ENCODE results near the gene PRAMEF1. TPM values are rescaled to one million over a fixed set of nuclear protein-coding genes. Genes with fewer than 3 reads are reported as not detected.
"Not testable (repeated sequence)": the region's sequence is repeated elsewhere in the genome, so short reads cannot be mapped to it uniquely, and the experiment has no call there.

PRAMEF1 gene
- polyA plus RNA-seq, 1 experiment, result not detected

GRCh38 chr1:12798911-12799310, 7.7 kb downstream of the PRAMEF1 start:
- no peak for DNase-seq (ENCODE audit: low read depth, low spot score)
- TF ChIP-seq, protein P1, sequence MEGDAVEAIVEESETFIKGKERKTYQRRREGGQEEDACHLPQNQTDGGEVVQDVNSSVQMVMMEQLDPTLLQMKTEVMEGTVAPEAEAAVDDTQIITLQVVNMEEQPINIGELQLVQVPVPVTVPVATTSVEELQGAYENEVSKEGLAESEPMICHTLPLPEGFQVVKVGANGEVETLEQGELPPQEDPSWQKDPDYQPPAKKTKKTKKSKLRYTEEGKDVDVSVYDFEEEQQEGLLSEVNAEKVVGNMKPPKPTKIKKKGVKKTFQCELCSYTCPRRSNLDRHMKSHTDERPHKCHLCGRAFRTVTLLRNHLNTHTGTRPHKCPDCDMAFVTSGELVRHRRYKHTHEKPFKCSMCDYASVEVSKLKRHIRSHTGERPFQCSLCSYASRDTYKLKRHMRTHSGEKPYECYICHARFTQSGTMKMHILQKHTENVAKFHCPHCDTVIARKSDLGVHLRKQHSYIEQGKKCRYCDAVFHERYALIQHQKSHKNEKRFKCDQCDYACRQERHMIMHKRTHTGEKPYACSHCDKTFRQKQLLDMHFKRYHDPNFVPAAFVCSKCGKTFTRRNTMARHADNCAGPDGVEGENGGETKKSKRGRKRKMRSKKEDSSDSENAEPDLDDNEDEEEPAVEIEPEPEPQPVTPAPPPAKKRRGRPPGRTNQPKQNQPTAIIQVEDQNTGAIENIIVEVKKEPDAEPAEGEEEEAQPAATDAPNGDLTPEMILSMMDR (IDR thresholded peaks at IDR 0.05; ENCODE audit: low read depth, low read length), result no peak
- CTCF ChIA-PET, result no interaction called here

GRCh38 chr1:12799730-12800129, 8.5 kb downstream of the PRAMEF1 start:
- H3K27me3 ChIP-seq (ENCODE audit: control insufficient read depth, insufficient read depth, low read length), result no peaks in the 10 kb centered on the region
- POLR2A ChIA-PET, result no interaction called here
- no peak overlapping the region for H3K4me3 ChIP-seq (ENCODE audit: low read depth, low read length)
- TF ChIP-seq, protein P1 (IDR thresholded peaks at IDR 0.05; ENCODE audit: low read depth, low read length), result no peak
- DNase-seq (ENCODE audit: low read depth, low spot score), result no peak
- H3K27ac ChIP-seq (ENCODE audit: low read depth, low read length), result no peak overlapping the region
- peaks cover 24% of the 10 kb centered on the region for H3K9me3 ChIP-seq (ENCODE audit: control insufficient read depth, insufficient read depth, low read length)
- CTCF ChIA-PET, result no interaction called here

More at GRCh38 chr1:12798911-12799310, 7.7 kb downstream of the PRAMEF1 start:
- Histone ChIP-seq H3K4me3 (ENCODE audit: low read depth, low read length) (no peak overlapping the region), H3K27me3 (ENCODE audit: control insufficient read depth, insufficient read depth, low read length) (no peaks in the 10 kb centered on the region), H3K27ac (ENCODE audit: low read depth, low read length) (no peak overlapping the region), H3K9me3 (ENCODE audit: control insufficient read depth, insufficient read depth, low read length) (peaks cover 24% of the 10 kb centered on the region)
- POLR2A ChIA-PET, result no interaction called here

DNA sequence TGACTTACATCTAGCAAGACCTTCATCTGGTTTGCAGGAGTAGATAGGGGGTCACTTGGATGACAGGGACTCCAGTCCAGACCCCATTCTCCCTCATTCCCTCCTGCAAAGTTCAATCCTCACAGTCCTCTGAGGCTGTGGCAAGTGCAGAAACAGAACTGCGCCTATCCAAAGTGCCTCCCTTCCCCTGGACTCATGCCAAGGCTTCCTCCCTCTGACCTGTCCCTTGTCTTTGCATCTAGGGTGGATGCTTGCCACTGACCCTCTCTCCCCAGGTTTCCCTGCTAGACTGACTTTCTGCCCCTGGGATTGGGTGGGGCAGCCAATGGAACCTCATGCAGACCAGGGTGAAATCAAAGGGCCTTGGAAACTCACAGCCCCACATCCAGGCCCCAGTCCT, 18.7 kb downstream of the PRAMEF1 start:
- H3K27ac ChIP-seq (ENCODE audit: low read depth, low read length), result no peak overlapping the region
- no peak for DNase-seq (ENCODE audit: low read depth, low spot score)
- ChIA-PET CTCF (no interaction called here), POLR2A (no interaction called here)
- no peaks in the 10 kb centered on the region for H3K27me3 ChIP-seq (ENCODE audit: control insufficient read depth, insufficient read depth, low read length)
- no peak overlapping the region for H3K4me3 ChIP-seq (ENCODE audit: low read depth, low read length)
- TF ChIP-seq, protein P1 (IDR thresholded peaks at IDR 0.05; ENCODE audit: low read depth, low read length), result no peak
- H3K9me3 ChIP-seq (ENCODE audit: control insufficient read depth, insufficient read depth, low read length), result peaks cover 37% of the 10 kb centered on the region

DNA sequence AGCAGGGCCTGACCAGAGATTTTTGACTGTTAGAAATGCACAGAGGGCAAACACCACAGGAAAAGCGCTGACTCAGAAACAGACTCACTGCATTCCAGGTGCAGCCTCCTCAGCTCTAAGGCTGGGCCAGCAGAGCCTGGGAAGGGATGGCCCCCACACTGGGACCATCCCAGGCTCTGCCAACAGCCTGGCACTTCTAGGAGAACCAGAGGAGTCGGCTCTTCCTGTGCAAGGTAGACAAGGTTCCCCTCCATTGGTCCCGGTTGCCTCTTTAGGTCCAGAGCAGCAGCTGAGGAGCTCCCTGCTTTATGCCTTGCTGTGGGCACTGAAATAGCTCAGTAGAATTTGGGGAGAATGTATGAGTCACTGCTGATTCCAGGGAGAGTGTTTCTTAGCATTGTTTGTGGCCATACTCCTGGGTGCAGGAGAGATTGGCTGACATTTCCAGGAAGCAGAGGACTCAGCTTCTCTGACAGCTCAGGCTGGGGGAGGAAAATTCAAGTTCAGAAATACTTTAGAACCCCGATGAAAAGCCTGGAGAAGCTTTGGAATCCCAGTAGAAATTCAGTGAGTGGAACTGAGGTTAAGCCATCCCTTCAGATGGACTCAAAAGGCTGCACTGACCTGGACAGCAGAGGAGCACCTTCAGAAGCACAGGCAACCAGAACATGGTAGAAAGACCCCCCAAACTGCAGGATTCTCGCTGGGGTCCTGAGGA, 19.7 kb downstream of the PRAMEF1 start:
- TF ChIP-seq, protein P1 (IDR thresholded peaks at IDR 0.05; ENCODE audit: low read depth, low read length), result no peak
- Histone ChIP-seq H3K27ac (ENCODE audit: low read depth, low read length) (no peak overlapping the region), H3K27me3 (ENCODE audit: control insufficient read depth, insufficient read depth, low read length) (no peaks in the 10 kb centered on the region), H3K4me3 (ENCODE audit: low read depth, low read length) (no peak overlapping the region), H3K9me3 (ENCODE audit: control insufficient read depth, insufficient read depth, low read length) (peaks cover 37% of the 10 kb centered on the region)
- no peak for DNase-seq (ENCODE audit: low read depth, low spot score)
- POLR2A ChIA-PET, result no interaction called here
- CTCF ChIA-PET, result no interaction called here

GRCh38 chr1:12811409-12811784, 20.2 kb downstream of the PRAMEF1 start:
- H3K9me3 ChIP-seq (ENCODE audit: control insufficient read depth, insufficient read depth, low read length), result peaks cover 35% of the 10 kb centered on the region
- H3K27me3 ChIP-seq (ENCODE audit: control insufficient read depth, insufficient read depth, low read length), result no peaks in the 10 kb centered on the region
- TF ChIP-seq, protein P1 (IDR thresholded peaks at IDR 0.05; ENCODE audit: low read depth, low read length), result no peak
- DNase-seq (ENCODE audit: low read depth, low spot score), result no peak
- POLR2A ChIA-PET, result no interaction called here
- CTCF ChIA-PET, result no interaction called here
- no peak overlapping the region for H3K27ac ChIP-seq (ENCODE audit: low read depth, low read length)
- no peak overlapping the region for H3K4me3 ChIP-seq (ENCODE audit: low read depth, low read length)

DNA sequence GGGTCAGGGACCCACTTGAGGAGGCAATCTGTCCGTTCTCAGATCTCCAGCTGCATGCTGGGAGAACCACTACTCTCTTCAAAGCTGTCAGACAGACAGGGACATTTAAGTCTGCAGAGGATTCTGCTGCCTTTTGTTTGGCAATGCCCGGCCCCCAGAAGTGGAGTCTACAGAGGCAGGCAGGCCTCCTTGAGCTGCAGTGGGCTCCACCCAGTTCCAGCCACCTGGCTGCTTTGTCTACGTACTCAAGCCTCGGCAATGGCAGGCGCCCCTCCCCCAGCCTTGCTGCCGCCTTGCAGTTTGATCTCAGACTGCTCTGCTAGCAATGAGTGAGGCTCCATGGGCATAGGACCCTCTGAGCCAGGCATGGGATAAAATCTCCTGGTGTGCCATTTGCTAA, 27.9 kb downstream of the PRAMEF1 start:
- DNase-seq (ENCODE audit: low read depth, low spot score); H3K4me3 ChIP-seq (ENCODE audit: low read depth, low read length); CTCF ChIA-PET; POLR2A ChIA-PET; H3K9me3 ChIP-seq (ENCODE audit: control insufficient read depth, insufficient read depth, low read length); H3K27ac ChIP-seq (ENCODE audit: low read depth, low read length); H3K27me3 ChIP-seq (ENCODE audit: control insufficient read depth, insufficient read depth, low read length): not testable (repeated sequence)

GRCh38 chr1:12831310-12831709, 40.1 kb downstream of the PRAMEF1 start, which contains the start of gene PRAMEF11:
Gene PRAMEF11 (minus strand): TSS chr1:12831410. CDS start chr1:12828789, 2,621 bp downstream.
- peaks cover 12% of the 10 kb centered on the region for H3K9me3 ChIP-seq (ENCODE audit: control insufficient read depth, insufficient read depth, low read length)
- H3K27ac ChIP-seq (ENCODE audit: low read depth, low read length); H3K27me3 ChIP-seq (ENCODE audit: control insufficient read depth, insufficient read depth, low read length); H3K4me3 ChIP-seq (ENCODE audit: low read depth, low read length); CTCF ChIA-PET; POLR2A ChIA-PET; DNase-seq (ENCODE audit: low read depth, low spot score): not testable (repeated sequence)

DNA sequence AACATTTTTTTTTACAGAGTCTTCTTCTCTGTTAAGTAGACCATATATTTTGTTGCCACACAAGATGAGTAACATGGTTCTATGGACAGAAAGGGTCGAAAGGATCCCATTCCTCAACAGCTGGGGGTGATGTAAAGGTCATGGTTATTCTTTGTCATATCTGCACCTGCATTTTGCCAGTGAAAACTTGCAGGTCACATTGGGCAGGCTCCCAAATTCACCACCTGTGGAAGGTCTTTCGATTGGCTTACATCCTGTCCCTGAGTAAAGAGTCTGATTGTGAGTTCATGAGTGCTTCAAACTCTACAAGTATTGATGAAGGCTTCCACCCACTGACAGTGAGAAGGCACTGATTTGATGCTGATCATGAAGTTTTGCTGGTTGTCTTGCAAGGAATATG, 42.1 kb downstream of the PRAMEF1 start:
- POLR2A ChIA-PET; DNase-seq (ENCODE audit: low read depth, low spot score); H3K9me3 ChIP-seq (ENCODE audit: control insufficient read depth, insufficient read depth, low read length): not testable (repeated sequence)

More for the DNA sequence above, 42.1 kb downstream of the PRAMEF1 start:
- H3K4me3 ChIP-seq (ENCODE audit: low read depth, low read length); H3K27ac ChIP-seq (ENCODE audit: low read depth, low read length); CTCF ChIA-PET; H3K27me3 ChIP-seq (ENCODE audit: control insufficient read depth, insufficient read depth, low read length): not testable (repeated sequence)

All from AG04450 (cell line).